Inflammatory macrophage treated with lipopolysaccharide for 1 hour (primary cell): Measurements from ENCODE around the gene NTNG2.
"Not testable (repeated sequence)": the region's sequence is repeated elsewhere in the genome, so short reads cannot be mapped to it uniquely, and the experiment has no call there.

ENCODE experiments used
- DNase-seq, 2 donors: peaks; one replicate each; pipeline ENCODE4 v3.0.0-alpha.2; 2020 to 2022

The NTNG2 gene, protein sequence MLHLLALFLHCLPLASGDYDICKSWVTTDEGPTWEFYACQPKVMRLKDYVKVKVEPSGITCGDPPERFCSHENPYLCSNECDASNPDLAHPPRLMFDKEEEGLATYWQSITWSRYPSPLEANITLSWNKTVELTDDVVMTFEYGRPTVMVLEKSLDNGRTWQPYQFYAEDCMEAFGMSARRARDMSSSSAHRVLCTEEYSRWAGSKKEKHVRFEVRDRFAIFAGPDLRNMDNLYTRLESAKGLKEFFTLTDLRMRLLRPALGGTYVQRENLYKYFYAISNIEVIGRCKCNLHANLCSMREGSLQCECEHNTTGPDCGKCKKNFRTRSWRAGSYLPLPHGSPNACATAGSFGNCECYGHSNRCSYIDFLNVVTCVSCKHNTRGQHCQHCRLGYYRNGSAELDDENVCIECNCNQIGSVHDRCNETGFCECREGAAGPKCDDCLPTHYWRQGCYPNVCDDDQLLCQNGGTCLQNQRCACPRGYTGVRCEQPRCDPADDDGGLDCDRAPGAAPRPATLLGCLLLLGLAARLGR

DNA sequence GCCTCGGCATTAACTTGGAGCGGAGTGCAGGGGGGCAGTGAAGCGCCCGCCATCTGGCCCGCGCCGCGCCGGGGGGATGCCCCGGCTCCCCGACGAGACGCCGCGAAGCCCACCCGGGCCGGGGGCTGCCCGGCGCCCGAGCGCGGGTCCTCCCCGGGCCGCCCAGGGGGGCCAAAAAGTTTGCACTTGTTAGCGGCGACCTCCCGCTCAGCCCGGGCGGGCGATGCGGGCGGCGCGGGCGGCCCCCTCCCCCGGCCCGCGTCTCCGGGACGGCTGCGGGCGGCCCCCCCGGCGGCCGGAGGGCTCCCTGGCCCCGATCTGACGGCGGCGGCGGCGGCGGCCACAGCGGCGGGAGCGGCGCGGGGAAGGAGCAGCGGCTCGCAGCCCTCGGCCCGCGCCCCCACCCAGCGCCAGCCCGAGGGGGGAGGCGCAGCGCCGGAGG is at the start of gene NTNG2:
TSS of gene NTNG2 (plus strand) at position 316 of the 442 bp plus-strand sequence. CDS start 4,774 bp downstream, outside the sequence.
- DNase-seq = no peak

DNA sequence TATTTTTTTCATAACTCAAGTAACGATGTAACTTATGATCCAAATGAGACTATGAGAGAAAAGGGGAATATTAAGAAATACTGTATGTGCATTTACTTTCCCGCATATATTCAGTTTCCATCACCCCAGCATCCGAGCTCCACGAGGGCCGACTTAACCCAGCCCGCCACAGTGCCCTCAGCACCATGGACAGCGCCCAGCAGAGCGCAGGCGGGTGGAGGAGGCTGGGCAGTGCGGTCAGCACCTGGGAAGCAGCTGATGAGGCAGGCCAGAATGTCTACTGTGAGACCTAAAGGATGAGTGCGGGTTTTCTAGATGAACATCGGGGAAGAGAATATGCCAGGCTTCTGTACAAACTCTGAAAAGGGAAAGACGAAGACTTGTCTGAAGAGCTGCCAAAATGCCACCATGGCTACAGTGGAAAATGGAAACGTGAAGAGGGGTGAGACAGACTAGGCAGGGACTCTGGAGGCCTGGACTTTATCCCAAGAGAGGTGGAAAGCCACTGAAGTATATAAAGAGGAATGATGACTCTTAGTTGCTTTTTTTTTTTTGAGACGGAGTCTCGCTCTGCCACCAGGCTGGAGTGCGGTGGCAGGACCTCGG is 47.7 kb upstream of the NTNG2 start:
- DNase-seq = peak; percentile 4 to 33

DNA sequence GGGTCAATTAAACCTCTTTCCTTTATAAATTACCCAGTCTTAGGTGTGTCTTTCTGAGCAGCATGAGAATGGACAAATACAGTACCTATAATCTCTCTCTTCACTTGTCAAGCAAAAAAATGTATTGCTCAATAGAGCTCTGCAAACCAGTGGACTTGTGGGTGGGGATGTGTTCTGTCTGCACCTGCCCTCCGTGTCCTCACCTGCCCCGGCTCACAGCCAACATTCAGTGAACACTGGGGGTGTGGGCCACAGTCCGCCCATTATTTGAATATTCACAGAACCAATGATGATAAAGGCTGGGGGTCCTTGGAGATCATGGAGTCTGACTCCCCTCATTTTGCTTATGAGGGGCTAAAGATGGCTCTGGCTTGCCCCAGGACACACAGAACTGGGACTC is 45.3 kb upstream of the NTNG2 start:
- DNase-seq = no peak

DNA sequence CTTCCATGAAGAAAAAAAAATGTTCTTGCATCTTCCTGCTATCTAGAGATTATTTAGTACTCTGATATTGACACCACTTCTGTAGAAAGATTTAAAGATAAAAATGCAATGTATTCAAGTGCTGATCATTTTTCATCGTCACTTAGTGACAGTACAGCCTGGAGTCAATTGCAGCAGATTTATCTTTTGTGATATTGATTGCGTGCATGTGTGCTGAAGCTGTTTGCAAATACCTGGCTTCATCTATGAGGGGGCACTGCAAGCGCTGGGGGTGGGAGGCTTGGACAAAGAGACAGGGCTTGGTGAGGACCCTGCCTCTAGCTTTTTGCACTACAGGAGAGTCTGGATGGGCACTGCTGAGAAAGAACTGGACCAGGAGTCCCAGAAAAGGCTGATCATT is 44.2 kb upstream of the NTNG2 start:
- DNase-seq = no peak

DNA sequence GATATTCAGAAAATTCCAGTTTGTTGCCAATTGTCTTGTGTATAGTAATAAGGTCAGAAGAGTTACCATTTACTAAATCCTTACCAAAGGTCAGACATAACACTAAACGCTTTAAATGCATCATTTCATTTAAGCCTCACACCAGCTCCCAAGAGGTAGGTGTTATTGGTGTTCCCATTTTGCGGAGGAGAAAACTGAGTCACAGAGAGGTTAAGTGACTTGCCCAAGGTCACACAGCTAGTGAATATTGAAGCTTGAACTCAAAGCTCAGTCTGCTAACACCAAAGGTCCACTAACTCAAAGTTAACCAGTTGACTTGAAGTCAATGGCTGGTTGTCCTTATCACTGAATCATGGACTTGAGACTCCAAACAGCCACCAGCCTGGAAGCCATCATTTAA is 40.8 kb upstream of the NTNG2 start:
- DNase-seq = no peak

DNA sequence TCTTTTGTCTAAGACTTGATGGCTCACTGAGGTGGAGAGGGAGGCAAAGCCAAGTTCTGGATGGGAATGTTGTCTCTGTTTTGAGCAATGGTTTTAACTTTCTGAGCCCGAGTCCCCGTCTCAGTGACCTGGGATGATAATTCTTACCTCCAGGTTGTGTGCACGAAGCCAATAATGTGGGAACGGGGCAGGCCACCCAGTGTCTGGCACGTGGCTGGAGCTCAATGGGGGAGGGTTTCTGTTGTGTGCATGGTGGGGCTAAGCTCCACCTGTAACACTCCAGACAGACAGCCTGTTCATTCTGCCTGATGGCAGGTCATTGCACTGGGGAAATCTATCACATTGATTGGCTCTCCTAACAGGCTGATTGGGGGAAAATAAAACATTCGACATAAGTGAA is 37.1 kb upstream of the NTNG2 start:
- DNase-seq = no peak

DNA sequence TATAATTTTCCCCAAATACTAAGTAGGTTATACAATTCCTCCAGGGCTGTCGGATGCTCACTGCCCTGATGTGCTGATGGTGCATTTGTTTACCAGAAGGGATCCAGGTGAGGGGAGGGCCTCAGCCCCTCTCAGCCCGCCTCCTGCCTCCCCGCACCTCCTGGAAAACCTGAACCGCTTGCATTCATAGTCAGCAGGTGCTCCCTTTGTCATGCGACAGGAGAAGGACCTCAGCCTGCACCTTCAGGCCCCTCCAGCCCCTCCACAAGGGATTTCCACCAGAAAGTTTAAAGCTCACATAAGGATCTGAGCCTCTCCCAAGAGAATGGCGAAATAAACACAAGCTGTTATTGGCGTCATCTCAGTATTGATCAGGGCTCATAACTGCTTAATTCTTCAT is 36.5 kb upstream of the NTNG2 start:
- no peak for DNase-seq

DNA sequence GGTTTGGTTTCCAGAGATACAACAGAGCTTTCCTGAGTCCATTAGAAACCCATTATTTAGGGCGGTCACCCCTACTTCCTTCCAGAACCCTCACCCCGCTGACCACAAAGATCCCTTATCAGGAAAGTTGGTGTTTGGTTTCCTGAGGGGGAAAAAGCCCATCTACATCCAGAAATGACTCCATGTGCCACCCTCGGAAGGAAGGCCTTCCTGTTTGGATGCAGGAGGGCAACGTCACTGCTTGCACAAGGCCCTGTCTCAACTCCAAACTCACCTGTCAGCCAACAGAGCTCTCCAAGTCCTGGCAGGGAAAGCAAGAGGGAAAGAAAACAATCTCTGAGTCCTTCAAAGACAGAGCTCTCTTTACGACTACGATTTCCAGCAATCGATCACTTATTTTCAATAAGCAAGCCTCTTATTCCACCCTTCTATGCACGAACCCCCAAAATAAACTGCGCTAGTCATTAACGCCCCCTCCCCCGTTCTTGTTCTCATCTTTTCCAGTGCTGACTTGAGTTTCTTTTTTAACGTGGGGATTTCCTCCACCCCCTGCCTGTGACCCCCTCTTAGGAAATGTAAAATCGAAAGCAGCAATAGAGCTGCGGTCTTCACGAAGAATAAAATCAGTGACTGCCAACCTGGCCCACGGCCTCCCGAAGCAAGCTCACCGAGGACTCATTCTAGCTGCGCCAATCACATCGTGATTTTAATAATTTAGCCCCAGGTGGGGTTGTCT is 35.7 kb upstream of the NTNG2 start:
- DNase-seq = no peak

DNA sequence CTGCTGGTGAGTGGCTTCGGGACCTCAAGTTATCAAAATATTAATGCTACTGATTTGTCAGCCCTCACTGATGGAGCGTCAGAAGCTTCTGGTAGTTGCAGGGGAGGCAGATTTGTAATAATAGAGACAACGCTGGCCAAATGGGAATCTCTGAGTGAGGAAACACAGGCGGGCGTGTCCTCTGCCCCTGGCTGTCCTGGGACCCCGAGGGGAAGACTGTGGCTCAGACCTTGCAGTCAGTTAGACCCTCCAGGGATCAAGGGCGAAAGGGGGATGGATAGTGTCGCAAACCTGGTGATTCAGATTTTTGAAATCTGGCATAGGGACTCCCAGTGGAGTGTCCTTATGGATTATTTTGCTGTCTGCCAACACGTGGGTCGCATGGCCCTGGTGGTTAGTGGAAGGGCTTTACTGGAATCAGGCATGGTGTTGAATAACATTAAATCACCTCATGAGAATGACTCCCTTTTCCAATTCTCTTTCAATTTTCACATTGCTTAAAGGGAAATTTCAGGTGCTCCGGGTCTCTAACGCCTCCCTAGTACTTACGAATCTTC is 35.1 kb upstream of the NTNG2 start:
- no peak for DNase-seq

DNA sequence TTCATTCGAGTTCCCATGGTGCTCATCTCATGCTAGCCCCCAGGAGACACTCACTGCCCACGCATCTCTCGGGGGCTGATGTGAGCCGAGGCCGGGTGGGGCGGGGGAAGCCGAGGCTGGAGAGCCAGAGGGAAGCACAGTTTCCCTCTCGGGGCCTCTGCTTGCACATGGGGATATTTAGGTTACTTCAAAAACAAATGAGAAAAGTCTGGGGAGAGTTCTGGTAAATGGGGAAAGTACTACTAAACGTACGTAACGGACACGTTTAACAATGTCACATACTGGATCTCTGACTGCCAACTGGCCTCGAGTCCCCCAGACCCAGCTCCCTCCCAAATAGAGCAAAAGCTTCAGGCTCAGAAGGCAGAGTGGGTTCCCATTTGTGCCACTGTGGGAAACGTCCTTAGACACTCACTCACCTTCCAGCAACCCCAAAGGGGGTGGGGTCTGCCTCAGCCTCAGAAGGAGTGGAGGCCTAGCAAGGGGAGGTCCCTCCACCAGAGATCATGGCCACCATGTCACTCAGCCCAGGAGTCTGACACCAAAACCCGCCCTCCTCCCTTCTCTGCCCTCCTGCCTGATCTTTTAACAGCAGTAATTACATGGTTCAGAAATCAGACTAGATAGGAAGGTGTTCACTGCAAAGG is 33.8 kb upstream of the NTNG2 start:
- DNase-seq = no peak

DNA sequence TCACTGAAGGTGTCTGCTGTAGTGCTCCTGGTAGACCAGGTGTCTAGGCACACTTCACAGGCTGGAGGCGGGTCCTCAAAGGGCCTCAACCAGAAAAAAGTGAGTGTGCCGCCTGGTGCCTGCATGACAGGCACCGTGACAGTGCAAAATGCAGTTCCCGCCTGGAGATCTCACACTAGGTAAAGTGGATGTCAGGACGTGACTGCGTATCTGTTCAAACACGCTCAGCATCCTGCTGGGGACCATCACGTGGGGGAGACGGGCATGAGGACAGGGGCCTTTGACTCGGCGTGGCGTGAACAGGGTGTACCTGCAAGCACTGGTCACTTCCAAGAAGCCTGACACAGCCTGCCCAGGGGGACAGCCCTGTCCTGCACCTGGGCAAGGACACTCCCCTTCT is 32.3 kb upstream of the NTNG2 start:
- no peak for DNase-seq

DNA sequence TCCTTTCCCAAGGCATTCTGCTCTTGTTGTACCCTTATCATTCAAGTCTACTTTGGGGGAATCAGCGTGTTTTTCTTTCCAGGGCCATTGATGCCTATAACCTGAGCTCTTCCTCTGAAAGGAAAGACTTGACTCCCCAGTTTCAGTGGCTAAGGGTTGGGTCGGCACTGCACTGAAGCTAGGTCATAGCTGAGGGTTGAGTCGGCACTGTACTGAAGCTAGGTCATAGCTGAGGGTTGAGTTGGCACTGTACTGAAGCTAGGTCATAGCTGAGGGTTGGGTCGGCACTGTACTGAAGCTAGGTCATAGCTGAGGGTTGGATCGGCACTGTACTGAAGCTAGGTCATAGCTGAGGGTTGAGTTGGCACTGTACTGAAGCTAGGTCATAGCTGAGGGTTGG is 27.8 kb upstream of the NTNG2 start:
- not testable (repeated sequence) for DNase-seq

DNA sequence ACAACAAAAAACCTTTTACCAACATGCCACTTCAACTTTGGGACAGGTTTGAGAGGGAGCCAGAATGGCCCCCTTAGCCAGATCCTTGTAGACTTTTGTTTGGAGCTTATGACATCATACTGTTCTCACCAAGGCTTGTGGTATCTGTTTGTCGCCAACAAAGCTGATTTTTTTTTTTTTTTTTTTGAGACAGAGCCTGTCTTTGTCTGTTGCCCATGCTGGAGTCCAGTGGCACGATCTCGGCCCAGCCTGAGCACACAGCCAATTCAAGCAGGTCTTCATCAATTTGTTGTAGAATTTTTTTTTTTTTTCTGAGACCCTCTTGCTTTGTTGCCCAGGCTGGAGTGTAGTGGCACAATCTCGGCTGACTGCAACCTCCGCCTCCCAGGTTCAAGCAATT is 26.4 kb upstream of the NTNG2 start:
- DNase-seq = no peak

DNA sequence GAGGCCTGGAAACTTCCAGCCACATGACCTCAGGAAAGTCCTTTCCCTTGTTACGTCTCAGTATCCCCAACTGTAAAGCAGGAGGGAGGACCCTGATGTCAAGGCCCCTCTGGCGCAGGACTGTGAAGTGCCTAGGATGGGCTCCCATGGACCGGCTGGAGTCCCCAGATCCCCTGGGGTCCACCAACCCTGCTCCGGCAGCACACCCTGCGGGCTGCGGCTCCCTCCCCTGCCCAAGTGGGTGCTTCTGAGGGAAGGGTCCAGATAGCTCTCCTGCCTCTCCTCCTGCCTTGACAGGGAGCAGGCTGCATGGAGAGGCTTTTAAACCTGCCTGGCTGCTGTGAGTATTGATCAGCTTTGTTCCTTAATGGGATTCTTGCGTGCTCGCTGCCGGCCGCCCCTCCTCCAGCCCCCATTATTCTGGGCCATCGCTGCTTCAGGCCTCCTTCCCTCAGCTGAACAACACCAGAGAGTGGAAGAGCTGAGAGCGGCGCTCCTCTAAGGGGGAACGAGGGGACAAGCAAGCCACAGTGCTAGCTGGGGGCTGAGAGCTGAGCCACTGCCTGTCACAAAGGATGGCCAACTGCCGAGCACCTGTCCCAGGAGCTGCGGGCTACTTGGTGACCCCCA is 25.6 kb upstream of the NTNG2 start:
- DNase-seq = no peak

DNA sequence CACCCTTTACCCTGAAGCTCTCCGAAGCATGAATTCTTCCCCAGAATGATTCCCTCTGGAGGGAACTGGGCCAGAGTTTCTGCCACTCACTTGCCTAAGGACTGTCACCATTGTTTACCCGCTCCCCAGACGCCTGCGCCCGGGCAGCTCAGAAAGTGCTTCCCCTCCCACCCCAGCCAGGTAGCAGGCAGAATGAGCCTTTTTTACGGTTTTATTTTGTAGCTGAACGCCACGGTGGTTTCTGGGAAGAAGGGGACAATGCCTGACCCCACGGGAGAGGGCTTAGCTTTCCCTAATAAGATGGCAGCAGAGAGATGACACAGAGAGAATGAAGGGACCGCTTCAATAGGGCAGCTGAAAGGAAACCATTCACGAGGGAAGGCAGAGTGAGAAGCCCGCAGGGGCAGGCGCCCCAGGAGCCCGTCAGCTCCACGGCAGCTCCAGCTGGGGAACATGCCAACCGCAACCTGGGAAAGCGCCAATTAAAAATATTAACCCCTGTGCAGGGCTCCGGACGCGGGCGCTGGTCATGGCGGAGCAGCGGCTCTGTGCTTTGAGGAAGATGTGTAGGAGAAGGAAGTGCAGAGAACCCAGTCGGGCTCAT is 20.4 kb upstream of the NTNG2 start:
- no peak for DNase-seq

DNA sequence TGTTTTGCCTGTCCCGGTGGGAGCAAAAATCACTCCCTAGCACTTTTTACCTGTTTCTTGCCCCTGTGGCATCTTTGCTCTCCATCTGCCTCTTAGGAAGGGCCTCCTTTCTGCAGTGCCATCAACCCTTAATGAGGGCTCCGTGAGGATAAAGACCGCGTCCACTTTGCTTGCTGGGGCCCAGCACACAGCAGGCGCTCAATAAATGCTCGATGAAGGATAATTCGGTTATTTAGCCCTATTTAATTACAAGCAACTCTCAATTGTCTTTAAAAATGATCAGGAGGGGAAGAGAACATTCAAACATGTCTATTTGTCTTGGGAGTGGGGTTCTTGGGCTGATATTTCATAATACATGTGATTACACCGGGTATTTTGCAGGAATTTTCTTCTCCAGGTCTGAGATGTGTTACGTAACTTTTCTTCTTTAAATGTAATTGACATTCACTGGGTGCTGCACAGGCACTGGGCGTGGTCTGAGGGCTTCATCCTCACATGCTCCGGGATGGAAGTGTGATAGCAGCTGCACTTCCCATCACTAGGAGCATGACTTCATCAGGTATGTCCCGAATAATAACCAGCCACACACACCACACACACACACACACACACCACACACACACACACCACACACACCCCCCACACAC is 19.8 kb upstream of the NTNG2 start:
- DNase-seq = no peak

DNA sequence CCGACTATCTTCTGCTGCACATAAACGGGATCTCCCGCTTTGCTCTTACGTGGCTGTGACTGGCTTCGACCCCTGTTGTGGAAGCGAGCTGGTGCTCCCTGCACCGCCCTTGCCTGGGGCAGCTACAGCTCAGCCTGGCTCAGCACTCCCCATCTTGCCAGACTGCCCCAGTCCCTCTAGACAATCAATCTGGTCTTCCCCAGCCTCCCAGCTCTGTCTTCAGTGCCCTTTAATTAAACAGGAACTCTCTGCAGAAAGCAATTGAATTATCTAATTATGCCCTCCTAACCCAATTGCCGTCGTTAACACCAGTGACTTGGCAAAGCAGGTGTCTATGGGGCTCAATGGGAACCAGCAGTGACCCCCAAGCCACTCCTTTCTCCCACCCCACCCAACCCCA is 18.9 kb upstream of the NTNG2 start:
- DNase-seq = no peak

DNA sequence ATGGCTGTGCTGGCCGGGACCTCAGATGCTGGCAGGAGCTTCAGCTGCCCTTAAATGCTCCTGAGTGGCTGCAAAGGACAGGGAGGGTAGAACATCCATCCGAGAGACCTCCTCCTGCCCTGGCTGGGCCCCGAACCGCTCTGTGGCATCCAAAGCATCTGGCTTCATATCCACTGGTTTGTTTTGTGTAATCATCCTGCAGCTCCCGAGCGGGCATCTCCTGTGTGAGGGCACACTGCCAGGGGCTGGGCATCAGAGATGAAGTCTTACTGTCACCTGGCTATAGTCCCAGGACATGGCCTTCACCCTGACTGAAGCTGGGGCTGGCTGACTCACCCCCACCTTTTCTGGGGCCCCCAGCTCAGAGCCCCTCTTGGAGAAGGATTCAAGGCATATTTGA is 18.5 kb upstream of the NTNG2 start:
- DNase-seq = no peak

DNA sequence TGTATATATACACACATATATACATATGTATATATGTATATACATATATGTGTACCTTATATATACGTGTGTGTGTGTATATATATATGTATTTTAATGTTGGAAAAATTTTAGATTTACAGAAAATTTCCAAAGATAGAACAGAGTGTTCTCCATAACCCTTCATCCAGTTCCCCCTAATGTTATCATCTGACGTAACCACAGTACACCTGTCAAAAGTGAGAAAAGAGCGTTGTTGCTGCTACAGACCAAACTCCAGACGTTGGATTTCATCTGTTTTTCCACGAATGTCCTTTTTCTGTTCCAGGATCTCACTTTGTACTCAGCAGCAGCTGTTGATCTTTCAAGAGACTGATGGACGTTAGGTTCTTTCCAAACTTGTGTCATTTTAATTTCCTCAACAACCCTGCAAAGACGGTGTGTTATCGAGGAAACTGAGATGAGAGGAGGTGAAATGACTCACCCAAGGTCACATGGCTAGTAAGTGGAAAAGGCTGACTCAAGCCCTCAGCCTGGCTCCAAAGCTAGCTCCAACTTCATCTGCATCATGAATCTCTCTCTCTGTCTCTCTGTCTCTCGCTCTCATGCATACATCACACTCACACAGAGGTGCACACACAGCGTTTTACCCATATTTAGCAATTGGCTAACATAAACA is 17.0 kb upstream of the NTNG2 start:
- DNase-seq = peak; percentile 16 to 38

DNA sequence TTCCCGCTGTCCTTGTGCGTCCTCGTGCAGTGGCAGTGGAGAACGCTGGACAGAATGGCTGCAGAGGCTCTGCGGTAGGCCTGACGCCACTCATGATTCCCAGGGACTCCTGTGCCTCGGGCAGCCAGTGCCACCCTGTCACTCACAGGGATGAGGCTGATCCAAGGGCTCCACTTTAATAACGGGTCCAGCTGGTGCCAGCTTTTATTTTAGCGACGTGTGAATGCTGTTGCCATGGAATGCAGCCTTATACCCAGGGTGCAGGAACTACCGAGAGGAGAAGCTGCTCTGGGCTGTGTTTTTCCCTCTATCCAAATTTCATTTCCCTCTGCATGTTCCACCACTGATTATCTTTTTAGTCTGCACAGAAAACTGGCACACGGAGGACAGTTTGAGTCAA is 15.8 kb upstream of the NTNG2 start:
- no peak for DNase-seq

DNA sequence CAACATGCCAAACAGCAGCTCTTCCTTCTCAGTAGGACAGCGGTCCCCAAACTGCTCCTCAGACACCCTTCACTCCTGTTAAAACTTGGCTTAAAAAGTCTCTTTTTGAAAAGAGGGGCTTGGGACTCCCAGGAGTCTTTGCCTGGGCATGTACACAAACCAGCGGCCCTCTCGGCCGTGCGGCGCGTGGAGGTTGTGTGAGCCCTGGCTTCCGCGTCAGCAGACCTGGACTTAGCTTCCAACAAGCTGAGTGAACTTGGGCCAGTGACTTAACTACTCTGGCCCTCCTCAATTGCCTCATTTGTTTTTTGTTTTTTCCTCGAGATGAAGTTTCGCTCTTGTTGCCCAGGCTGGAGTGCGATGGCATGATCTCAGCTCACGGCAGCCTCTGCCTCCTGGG is 15.3 kb upstream of the NTNG2 start:
- no peak for DNase-seq
